GM18526 (cell line): Measurements from ENCODE around the gene MRPL46.

ENCODE experiments used
- POLR2A ChIP-seq: IDR thresholded peaks from 3 replicates; pipeline ENCODE4 v1.6.1; 2011; ENCODE audit not compliant: insufficient read length; ENCODE audit errors: extremely low read depth

MRPL46 gene

GRCh38 chr15:88463870-88464532, 3.2 kb downstream of the MRPL46 start:
- no peak for TF ChIP-seq POLR2A

GRCh38 chr15:88456733-88457132, 10.5 kb downstream of the MRPL46 start:
- TF ChIP-seq POLR2A = no peak

- TF ChIP-seq POLR2A = no peak
These were observed 12.0 kb downstream of the MRPL46 start for GRCh38 chr15:88454867-88455810.

- no peak for TF ChIP-seq POLR2A
These were observed 13.0 kb downstream of the MRPL46 start for GRCh38 chr15:88454236-88454635.

- no peak for TF ChIP-seq POLR2A
These were observed 13.5 kb downstream of the MRPL46 start for GRCh38 chr15:88453651-88454050.

GRCh38 chr15:88450125-88450798, 16.9 kb downstream of the MRPL46 start:
- TF ChIP-seq POLR2A = no peak

- TF ChIP-seq POLR2A = no peak
These were observed 17.6 kb downstream of the MRPL46 start for GRCh38 chr15:88449581-88449980.

GRCh38 chr15:88448991-88449461, 18.2 kb downstream of the MRPL46 start:
- TF ChIP-seq POLR2A = no peak

- TF ChIP-seq POLR2A = no peak
These were observed 19.4 kb downstream of the MRPL46 start for GRCh38 chr15:88447741-88448140.

GRCh38 chr15:88447206-88447605, 20.0 kb downstream of the MRPL46 start:
- TF ChIP-seq POLR2A = no peak

GRCh38 chr15:88441076-88441730, 26.0 kb downstream of the MRPL46 start:
- TF ChIP-seq POLR2A = no peak

GRCh38 chr15:88440021-88440420, 27.2 kb downstream of the MRPL46 start:
- TF ChIP-seq POLR2A = no peak

GRCh38 chr15:88438181-88438580, 29.0 kb downstream of the MRPL46 start:
- TF ChIP-seq POLR2A = no peak

- TF ChIP-seq POLR2A = no peak
These were observed 34.0 kb downstream of the MRPL46 start for GRCh38 chr15:88433046-88433685.

- TF ChIP-seq POLR2A = no peak
These were observed 35.7 kb downstream of the MRPL46 start for GRCh38 chr15:88431441-88431840.
